HEK293 (cell line): ENCODE data around the gene CAMK2D.
"Not testable (repeated sequence)": the region's sequence is repeated elsewhere in the genome, so short reads cannot be mapped to it uniquely, and the experiment has no call there.

Experiments
- CTCF ChIA-PET: fragments of 350-600 bp; formaldehyde crosslinking; extraction: SDS; loops from one replicate; lab custom pipeline; 2021; ENCODE audit warnings: antibody characterized with exemption; lab: Yijun Ruan, JAX
- POLR2A ChIA-PET: fragments of 300-600 bp; formaldehyde crosslinking; extraction: SDS; loops from one replicate; lab custom pipeline; 2020; ENCODE audit warnings: antibody characterized with exemption, inconsistent platforms; lab: Yijun Ruan, JAX
- H3K27ac ChIP-seq: fragments of 200-500 bp; sonication (Bioruptor generic); 2 replicates; pipeline ENCODE4 v1.5.1; 2014; ENCODE audit warnings: low read depth, low read length, control low read depth, inconsistent platforms; ENCODE audit errors: extremely low read depth
- H3K36me3 ChIP-seq, 2 experiments: fragments of 200-500 bp in 1 of 2; sonication (Bioruptor generic) in 1 of 2; 1 replicate in 1 of 2; 2 replicates in 1 of 2; pipeline ENCODE4 v1.5.1; 2014 to 2017; ENCODE audit warnings: inconsistent platforms in 2 of 2, low read length in 2 of 2; ENCODE audit not compliant: control insufficient read depth in 2 of 2, insufficient read depth in 1 of 2
- H3K4me1 ChIP-seq: fragments of 200-500 bp; sonication (Bioruptor generic); 2 replicates; pipeline ENCODE4 v1.5.1; 2014; ENCODE audit warnings: mild to moderate bottlenecking, low read length, inconsistent platforms; ENCODE audit not compliant: control insufficient read depth, insufficient read depth
- H3K4me3 ChIP-seq: 2 replicates; pipeline ENCODE4 v1.5.1; 2011; ENCODE audit warnings: low read depth, mild to moderate bottlenecking, control low read depth, low read length, moderate library complexity
- H3K9me3 ChIP-seq: fragments of 200-500 bp; sonication (Bioruptor generic); 2 replicates; pipeline ENCODE4 v1.5.1; 2014; ENCODE audit warnings: low read depth, low read length, inconsistent platforms; ENCODE audit not compliant: control insufficient read depth, insufficient read depth
- EGR2 ChIP-seq: fragments of 450-650 bp; formaldehyde crosslinking; IDR thresholded peaks from 2 replicates; pipeline ENCODE4 v1.5.1; 2016; ENCODE audit warnings: low read depth, missing biosample characterization, missing genetic modification characterization
- HOXA7 ChIP-seq: sonication (generic); formaldehyde crosslinking; IDR thresholded peaks from 2 replicates; pipeline ENCODE4 v1.8.1; 2022; ENCODE audit warnings: missing genetic modification reagents, borderline replicate concordance
- SP7 ChIP-seq: fragments of 450-650 bp; formaldehyde crosslinking; IDR thresholded peaks from 2 replicates; pipeline ENCODE4 v1.5.1; 2016; ENCODE audit warnings: missing biosample characterization, missing genetic modification characterization
- ZBTB8A ChIP-seq: fragments of 450-650 bp; formaldehyde crosslinking; IDR thresholded peaks from 2 replicates; pipeline ENCODE4 v1.5.1; 2016; ENCODE audit warnings: missing biosample characterization, missing genetic modification characterization
- ZFHX2 ChIP-seq: fragments of 450-650 bp; formaldehyde crosslinking; conservative IDR thresholded peaks from 2 replicates; pipeline ENCODE4 v1.5.1; 2016; ENCODE audit warnings: missing biosample characterization, missing genetic modification characterization
- ZNF10 ChIP-seq: fragments of 450-650 bp; formaldehyde crosslinking; IDR thresholded peaks from 2 replicates; pipeline ENCODE4 v1.5.1; 2017; ENCODE audit warnings: missing biosample characterization, missing genetic modification characterization
- ZNF114 ChIP-seq: fragments of 450-650 bp; formaldehyde crosslinking; IDR thresholded peaks from 2 replicates; pipeline ENCODE4 v1.5.0; 2017; ENCODE audit warnings: missing biosample characterization, missing genetic modification characterization
- ZNF148 ChIP-seq: fragments of 450-650 bp; formaldehyde crosslinking; IDR thresholded peaks from 2 replicates; pipeline ENCODE4 v1.5.0; 2017; ENCODE audit warnings: missing biosample characterization, missing genetic modification characterization, borderline replicate concordance
- ZNF184 ChIP-seq: fragments of 450-650 bp; IDR thresholded peaks from 2 replicates; pipeline ENCODE4 v1.5.1; 2018; ENCODE audit warnings: missing biosample characterization, mild to moderate bottlenecking, missing genetic modification characterization
- ZNF341 ChIP-seq: fragments of 450-650 bp; formaldehyde crosslinking; IDR thresholded peaks from 2 replicates; pipeline ENCODE4; 2016; ENCODE audit warnings: low read depth, missing biosample characterization, missing genetic modification characterization
- ZNF404 ChIP-seq: fragments of 450-650 bp; formaldehyde crosslinking; IDR thresholded peaks from 2 replicates; pipeline ENCODE4 v1.5.1; 2017; ENCODE audit warnings: missing biosample characterization, missing genetic modification characterization
- ZNF426 ChIP-seq: fragments of 450-650 bp; formaldehyde crosslinking; IDR thresholded peaks from 2 replicates; pipeline ENCODE4 v1.5.1; 2017; ENCODE audit warnings: missing biosample characterization, missing genetic modification characterization, mild to moderate bottlenecking, inconsistent platforms, moderate library complexity
- ZNF701 ChIP-seq: fragments of 450-650 bp; formaldehyde crosslinking; IDR thresholded peaks from 2 replicates; pipeline ENCODE4 v1.5.1; 2016; ENCODE audit warnings: missing biosample characterization, missing genetic modification characterization
- ZNF76 ChIP-seq: fragments of 450-650 bp; formaldehyde crosslinking; IDR thresholded peaks from 2 replicates; pipeline ENCODE4; 2016; ENCODE audit warnings: low read depth, missing biosample characterization, missing genetic modification characterization, borderline replicate concordance
- ZSCAN16 ChIP-seq: fragments of 450-650 bp; formaldehyde crosslinking; IDR thresholded peaks from 2 replicates; pipeline ENCODE4 v1.5.1; 2016; ENCODE audit warnings: missing biosample characterization, missing genetic modification characterization
- ZSCAN23 ChIP-seq: fragments of 450-650 bp; formaldehyde crosslinking; IDR thresholded peaks from 2 replicates; pipeline ENCODE4 v1.5.1; 2016; ENCODE audit warnings: missing biosample characterization, missing genetic modification characterization
- TF ChIP-seq, protein P1 (sequence below): fragments of 450-650 bp; formaldehyde crosslinking; IDR thresholded peaks from 2 replicates; pipeline ENCODE4 v1.5.1; 2016; ENCODE audit warnings: missing biosample characterization, missing genetic modification characterization
- TF ChIP-seq, protein P2 (sequence below): fragments of 450-650 bp; formaldehyde crosslinking; IDR thresholded peaks from 2 replicates; pipeline ENCODE4 v1.5.1; 2016; ENCODE audit warnings: missing biosample characterization, missing genetic modification characterization, borderline replicate concordance

Gene CAMK2D

GRCh38 chr4:113687067-113687718, 74.3 kb downstream of the CAMK2D start:
- TF ChIP-seq ZNF114 (tag by site-specific recombination) (no peak), ZBTB8A (no peak), ZNF76 (tag by site-specific recombination) (no peak), ZNF426 (tag by site-specific recombination) (no peak)
- no peak overlapping the region for H3K4me3 ChIP-seq
- ChIA-PET CTCF (no interaction called here), POLR2A (no interaction called here)
- no peak overlapping the region for H3K27ac ChIP-seq
- no peaks in the 10 kb centered on the region for H3K36me3 ChIP-seq
- no peaks in the 10 kb centered on the region for H3K9me3 ChIP-seq
- H3K4me1 ChIP-seq: no peaks in the 10 kb centered on the region

DNA sequence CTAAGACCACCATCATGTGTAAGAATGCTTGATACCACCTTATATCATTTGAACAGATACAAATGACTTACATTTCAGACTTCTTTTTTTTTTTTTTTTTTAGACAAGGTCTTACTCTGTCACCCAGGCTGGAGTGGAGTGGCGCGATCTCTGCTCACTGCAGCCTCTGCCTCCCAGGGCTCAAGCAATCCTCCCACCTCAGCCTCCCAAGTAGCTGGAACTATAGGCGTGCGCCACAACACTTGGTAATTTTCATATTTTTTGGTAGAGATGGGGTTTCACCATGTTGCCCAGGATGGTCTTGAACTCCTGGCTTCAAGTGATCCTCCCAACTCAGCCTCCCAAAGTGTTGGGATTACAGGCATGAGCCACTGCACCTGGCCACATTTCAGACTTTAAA, 76.4 kb downstream of the CAMK2D start:
- H3K4me3 ChIP-seq, H3K36me3 ChIP-seq, H3K27ac ChIP-seq, H3K9me3 ChIP-seq, H3K4me1 ChIP-seq: not testable (repeated sequence)
- ChIA-PET POLR2A (interaction anchor here (0.6 kb wide), 1 partner anchor 20 kb away, joined by 3 read pairs; no protein-coding TSS in a partner anchor), CTCF (interaction anchor here (0.6 kb wide), 2 partner anchors 125 to 291 kb away, joined by 3 read pairs; no protein-coding TSS in a partner anchor)

DNA sequence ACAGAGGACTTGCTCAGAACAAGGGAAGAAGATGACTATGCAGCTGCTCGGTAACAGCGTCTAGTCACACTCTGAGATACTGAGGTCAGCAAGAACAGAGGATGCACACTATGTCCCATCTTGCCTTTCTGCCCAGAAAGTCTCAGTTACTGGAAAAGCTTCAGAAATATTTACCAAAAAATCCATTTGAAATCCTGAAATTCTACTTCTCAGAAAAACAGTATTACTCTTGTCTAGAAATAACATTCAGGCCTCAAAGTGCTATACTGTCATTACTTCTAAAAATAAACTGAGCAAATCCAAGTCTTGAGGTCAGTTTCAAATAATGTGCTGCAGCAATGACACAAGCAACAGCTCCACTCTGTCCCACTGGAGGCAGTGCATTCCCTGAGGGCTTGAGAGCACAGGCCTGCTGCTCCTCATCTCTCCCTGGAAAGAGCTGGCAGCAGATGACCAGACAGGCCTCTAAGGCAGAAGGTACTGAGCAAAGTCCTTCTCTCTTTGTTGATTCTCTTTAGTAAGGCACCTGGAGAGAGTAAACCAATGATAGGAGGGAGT, 76.9 kb downstream of the CAMK2D start:
- no peak for TF ChIP-seq SP7 (tag by site-specific recombination)
- TF ChIP-seq, protein P1, sequence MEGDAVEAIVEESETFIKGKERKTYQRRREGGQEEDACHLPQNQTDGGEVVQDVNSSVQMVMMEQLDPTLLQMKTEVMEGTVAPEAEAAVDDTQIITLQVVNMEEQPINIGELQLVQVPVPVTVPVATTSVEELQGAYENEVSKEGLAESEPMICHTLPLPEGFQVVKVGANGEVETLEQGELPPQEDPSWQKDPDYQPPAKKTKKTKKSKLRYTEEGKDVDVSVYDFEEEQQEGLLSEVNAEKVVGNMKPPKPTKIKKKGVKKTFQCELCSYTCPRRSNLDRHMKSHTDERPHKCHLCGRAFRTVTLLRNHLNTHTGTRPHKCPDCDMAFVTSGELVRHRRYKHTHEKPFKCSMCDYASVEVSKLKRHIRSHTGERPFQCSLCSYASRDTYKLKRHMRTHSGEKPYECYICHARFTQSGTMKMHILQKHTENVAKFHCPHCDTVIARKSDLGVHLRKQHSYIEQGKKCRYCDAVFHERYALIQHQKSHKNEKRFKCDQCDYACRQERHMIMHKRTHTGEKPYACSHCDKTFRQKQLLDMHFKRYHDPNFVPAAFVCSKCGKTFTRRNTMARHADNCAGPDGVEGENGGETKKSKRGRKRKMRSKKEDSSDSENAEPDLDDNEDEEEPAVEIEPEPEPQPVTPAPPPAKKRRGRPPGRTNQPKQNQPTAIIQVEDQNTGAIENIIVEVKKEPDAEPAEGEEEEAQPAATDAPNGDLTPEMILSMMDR (tag by site-specific recombination): 0 out of 2 replicates have a peak, but pooled peaks have one; percentile 15
- no peak overlapping the region for H3K27ac ChIP-seq
- no peaks in the 10 kb centered on the region for H3K9me3 ChIP-seq
- no peaks in the 10 kb centered on the region for H3K4me1 ChIP-seq
- POLR2A ChIA-PET: interaction anchor here (0.6 kb wide), 1 partner anchor 20 kb away, joined by 3 read pairs; no protein-coding TSS in a partner anchor
- no peaks in the 10 kb centered on the region for H3K36me3 ChIP-seq
- no peak overlapping the region for H3K4me3 ChIP-seq
- CTCF ChIA-PET: interaction anchor here (0.6 kb wide), 2 partner anchors 124 to 290 kb away, joined by 3 read pairs; no protein-coding TSS in a partner anchor

DNA sequence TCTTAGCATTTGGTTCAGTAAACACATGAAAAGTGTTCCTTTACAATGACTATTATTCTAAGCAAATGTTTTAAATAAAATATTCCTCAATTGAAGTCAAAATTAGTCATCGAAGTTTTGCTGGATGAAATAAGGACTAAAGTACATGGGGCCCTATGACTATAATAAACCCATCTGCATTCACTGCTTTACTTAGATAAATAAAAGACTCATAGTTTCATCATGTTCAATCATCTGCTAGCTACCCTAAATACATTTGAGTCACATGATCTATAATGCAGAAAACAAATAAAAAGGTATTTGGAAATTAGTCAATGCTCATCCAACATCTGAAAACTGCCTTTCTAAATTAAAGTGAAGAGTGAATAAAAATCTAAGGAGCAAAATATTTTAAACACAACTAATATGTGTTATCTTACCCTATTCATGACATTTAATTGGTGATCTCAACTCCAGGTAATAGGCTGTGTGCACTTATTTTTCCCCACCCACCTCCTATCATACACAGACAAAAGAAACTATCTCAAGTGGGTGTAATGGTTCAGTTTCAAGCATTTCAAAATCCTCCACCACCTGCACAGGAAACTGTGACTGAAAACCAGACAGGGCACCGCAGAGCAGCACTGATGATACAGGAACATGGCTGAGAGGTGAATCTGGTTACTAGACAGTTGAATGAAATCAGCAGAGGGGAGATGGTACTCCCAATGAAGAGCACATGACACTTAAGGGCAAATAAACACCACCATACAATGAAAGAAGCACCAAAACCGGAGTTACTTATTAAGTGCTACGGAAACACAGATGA, 78.6 kb downstream of the CAMK2D start:
- Histone ChIP-seq H3K36me3 (no peaks in the 10 kb centered on the region), H3K4me3 (no peak overlapping the region), H3K4me1 (no peaks in the 10 kb centered on the region), H3K9me3 (no peaks in the 10 kb centered on the region), H3K27ac (no peak overlapping the region)
- ChIA-PET POLR2A (no interaction called here), CTCF (no interaction called here)
- 0 out of 2 replicates have a peak, but pooled peaks have one; percentile 11 for TF ChIP-seq EGR2 (tag by site-specific recombination)
- no peak for TF ChIP-seq ZNF404
- TF ChIP-seq ZNF701: no peak
- peak; percentile 55 for TF ChIP-seq ZNF341 (tag by site-specific recombination)
- TF ChIP-seq ZFHX2 (tag by site-specific recombination): 0 out of 2 replicates have a peak, but pooled peaks have one; percentile 14
- no peak for TF ChIP-seq ZSCAN23 (tag by site-specific recombination)
- no peak for TF ChIP-seq ZNF184 (tag by site-specific recombination)
- no peak for TF ChIP-seq ZSCAN16 (tag by site-specific recombination)
- TF ChIP-seq ZNF10 (tag by site-specific recombination): no peak
- TF ChIP-seq HOXA7: no peak
- TF ChIP-seq, protein P2, sequence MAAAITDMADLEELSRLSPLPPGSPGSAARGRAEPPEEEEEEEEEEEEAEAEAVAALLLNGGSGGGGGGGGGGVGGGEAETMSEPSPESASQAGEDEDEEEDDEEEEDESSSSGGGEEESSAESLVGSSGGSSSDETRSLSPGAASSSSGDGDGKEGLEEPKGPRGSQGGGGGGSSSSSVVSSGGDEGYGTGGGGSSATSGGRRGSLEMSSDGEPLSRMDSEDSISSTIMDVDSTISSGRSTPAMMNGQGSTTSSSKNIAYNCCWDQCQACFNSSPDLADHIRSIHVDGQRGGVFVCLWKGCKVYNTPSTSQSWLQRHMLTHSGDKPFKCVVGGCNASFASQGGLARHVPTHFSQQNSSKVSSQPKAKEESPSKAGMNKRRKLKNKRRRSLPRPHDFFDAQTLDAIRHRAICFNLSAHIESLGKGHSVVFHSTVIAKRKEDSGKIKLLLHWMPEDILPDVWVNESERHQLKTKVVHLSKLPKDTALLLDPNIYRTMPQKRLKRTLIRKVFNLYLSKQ: no peak
- no peak for TF ChIP-seq ZNF148
